ENCODE measurements around the gene TRPC4. TPM values are rescaled to one million over a fixed set of nuclear protein-coding genes. Genes with fewer than 3 reads are reported as not detected.

Gene TRPC4
- total RNA-seq, 1 experiment from 2014 or later = 19.0 TPM

DNA sequence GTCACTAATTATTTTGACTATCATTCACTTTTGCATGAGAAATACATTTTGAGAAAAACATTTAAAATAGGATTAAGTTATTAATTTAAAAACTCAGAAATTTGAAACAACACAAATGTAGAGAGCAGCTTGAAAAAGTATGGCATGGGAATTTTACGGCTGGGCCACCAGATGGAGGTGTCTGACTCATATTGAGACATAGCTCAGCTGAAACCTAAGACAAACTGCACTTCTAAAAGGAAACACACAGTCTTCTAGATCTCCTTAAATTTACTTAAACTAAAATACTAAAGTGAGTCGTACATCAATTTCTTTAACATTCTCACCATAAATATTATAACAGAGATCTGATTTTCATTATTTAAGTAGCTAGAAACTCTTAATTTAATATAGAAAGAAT, 229.1 kb downstream of the TRPC4 start:
- WGBS (ENCODE audit: extremely low coverage, insufficient read length, low lambda C conversion rate) = 100% methylated on average over 1 of the region's 2 CpGs
- H4K20me1 ChIP-seq (ENCODE audit: control insufficient read depth, insufficient read depth, insufficient read length) = no peaks in the 10 kb centered on the region
- H3K27ac Mint-ChIP-seq = no peak overlapping the region

More for the DNA sequence above, 229.1 kb downstream of the TRPC4 start:
- peaks cover 4 to 7% (median 4%) of the 10 kb centered on the region in 3 experiments; a peak in 5 of 7 replicates for H3K36me3 Mint-ChIP-seq (ENCODE audit: insufficient read depth in 1 of 3, low read depth in 3 of 3)
- H2AK5ac ChIP-seq (ENCODE audit: insufficient read length, low read length) = no peak overlapping the region
- no peak overlapping the region for H3K56ac ChIP-seq (ENCODE audit: insufficient read length, low read depth, low read length)
- H3K4me3 Mint-ChIP-seq = no peak overlapping the region
- no peak overlapping the region for H2BK120ac ChIP-seq (ENCODE audit: low read depth, low read length, poor library complexity, severe bottlenecking)
- H3K23ac ChIP-seq (ENCODE audit: insufficient read length, low read depth, low read length) = no peak overlapping the region
- peaks cover 7 to 9% of the 10 kb centered on the region in 2 experiments for H3K4me1 Mint-ChIP-seq
- no peak overlapping the region for H4K8ac ChIP-seq (replicated peaks; ENCODE audit: insufficient read length, low read depth, low read length)
- no peak overlapping the region for H3K14ac ChIP-seq (ENCODE audit: insufficient read depth, low read length)
- no peaks in the 10 kb centered on the region for H3K9me3 ChIP-seq (ENCODE audit: control insufficient read depth, low read depth, low read length)
- H3K4me2 ChIP-seq (ENCODE audit: insufficient read depth, insufficient read length, low read length) = no peak overlapping the region
- H3K27me3 ChIP-seq (ENCODE audit: insufficient read depth, low read length) = no peaks in the 10 kb centered on the region
- no peak overlapping the region for H2BK15ac ChIP-seq (ENCODE audit: low read depth, low read length)
- H3K27ac ChIP-seq (ENCODE audit: insufficient read length, low read depth, low read length) = no peak overlapping the region
- H3K18ac ChIP-seq (ENCODE audit: insufficient read length, low read depth, low read length) = no peak overlapping the region
- no peaks in the 10 kb centered on the region for H3K79me2 ChIP-seq (ENCODE audit: insufficient read depth, low read length)
- H3K79me1 ChIP-seq (ENCODE audit: insufficient read depth, low read depth, low read length, poor library complexity, severe bottlenecking) = no peaks in the 10 kb centered on the region
- H3T11ph ChIP-seq (ENCODE audit: low read length) = no peak overlapping the region
- no peaks in the 10 kb centered on the region for H3K23me2 ChIP-seq (ENCODE audit: insufficient read length, low read depth, low read length, poor library complexity, severe bottlenecking)
- no peak for DNase-seq
- no peaks in the 10 kb centered on the region for H3K27me3 Mint-ChIP-seq (ENCODE audit: low read depth)
- H3K9ac ChIP-seq (ENCODE audit: extremely low read depth, insufficient read length, low read length) = no peak overlapping the region
- H2BK12ac ChIP-seq (ENCODE audit: insufficient read length, low read depth, low read length) = no peak overlapping the region
- no peak overlapping the region for H2AFZ ChIP-seq (ENCODE audit: low read length)
- H4K5ac ChIP-seq (ENCODE audit: insufficient read length, low read depth, low read length) = no peak overlapping the region
- TF ChIP-seq, protein P1, sequence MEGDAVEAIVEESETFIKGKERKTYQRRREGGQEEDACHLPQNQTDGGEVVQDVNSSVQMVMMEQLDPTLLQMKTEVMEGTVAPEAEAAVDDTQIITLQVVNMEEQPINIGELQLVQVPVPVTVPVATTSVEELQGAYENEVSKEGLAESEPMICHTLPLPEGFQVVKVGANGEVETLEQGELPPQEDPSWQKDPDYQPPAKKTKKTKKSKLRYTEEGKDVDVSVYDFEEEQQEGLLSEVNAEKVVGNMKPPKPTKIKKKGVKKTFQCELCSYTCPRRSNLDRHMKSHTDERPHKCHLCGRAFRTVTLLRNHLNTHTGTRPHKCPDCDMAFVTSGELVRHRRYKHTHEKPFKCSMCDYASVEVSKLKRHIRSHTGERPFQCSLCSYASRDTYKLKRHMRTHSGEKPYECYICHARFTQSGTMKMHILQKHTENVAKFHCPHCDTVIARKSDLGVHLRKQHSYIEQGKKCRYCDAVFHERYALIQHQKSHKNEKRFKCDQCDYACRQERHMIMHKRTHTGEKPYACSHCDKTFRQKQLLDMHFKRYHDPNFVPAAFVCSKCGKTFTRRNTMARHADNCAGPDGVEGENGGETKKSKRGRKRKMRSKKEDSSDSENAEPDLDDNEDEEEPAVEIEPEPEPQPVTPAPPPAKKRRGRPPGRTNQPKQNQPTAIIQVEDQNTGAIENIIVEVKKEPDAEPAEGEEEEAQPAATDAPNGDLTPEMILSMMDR (conservative IDR thresholded peaks at IDR 0.05) = peak; percentile 70
- no peak overlapping the region for H2BK5ac ChIP-seq (ENCODE audit: insufficient read length, low read length)
- peaks cover 2% of the 10 kb centered on the region; the same call in 1 of the 2 replicates for H3K4me1 ChIP-seq (ENCODE audit: insufficient read depth, low read length)
- no peak overlapping the region for H3K4ac ChIP-seq (ENCODE audit: low read depth, low read length)
- H4K91ac ChIP-seq (ENCODE audit: insufficient read length, low read depth, low read length) = no peak overlapping the region
- no peaks in the 10 kb centered on the region for H3K9me3 Mint-ChIP-seq
- H2BK20ac ChIP-seq (ENCODE audit: low read depth, low read length, poor library complexity, severe bottlenecking) = no peak overlapping the region

Measured in H9 (cell line).